Measurements from ENCODE around the gene CPT1C.

GRCh38 chr19:49712397-49712859, 21.5 kb downstream of the CPT1C start:
- TF ChIP-seq EZH2 (IDR thresholded peaks at IDR 0.05; ENCODE audit: borderline replicate concordance, insufficient read depth, low read length, poor library complexity, severe bottlenecking) (no peak), POLR2AphosphoS5 (IDR thresholded peaks at IDR 0.05) (no peak), CTCF (IDR thresholded peaks at IDR 0.05; ENCODE audit: poor library complexity, severe bottlenecking) (no peak), SMC3 (conservative IDR thresholded peaks at IDR 0.05; ENCODE audit: poor library complexity) (no peak)
